NCI-H2107 treated with DMSO at 0.1 percent for 48 hours (cell line): ENCODE results near the gene OPCML.

Source experiments
- DNase-seq: peaks from one replicate; lab custom pipeline; 2025; ENCODE audit not compliant: unreplicated experiment; lab: John Stamatoyannopoulos, UW

The OPCML gene

DNA sequence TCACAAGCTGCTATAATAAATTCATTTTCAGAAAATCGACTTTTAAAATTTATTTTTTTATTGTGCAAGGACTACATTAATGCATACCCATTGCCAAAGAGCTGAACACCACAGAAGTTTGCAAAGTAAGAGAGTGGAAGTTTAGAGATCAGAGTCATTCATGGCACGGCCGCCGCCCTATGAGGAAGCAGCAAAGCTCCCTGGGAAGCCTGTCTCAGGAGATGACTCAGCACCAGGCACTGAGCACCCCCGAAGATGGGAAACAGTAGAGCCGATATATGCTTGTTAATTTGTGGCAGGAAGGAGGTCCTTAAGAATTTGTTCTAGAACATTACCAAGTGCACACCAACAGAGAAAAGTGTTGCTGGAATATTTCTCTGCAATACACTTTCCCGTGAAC is 693.7 kb downstream of the OPCML start:
- no peak for DNase-seq

DNA sequence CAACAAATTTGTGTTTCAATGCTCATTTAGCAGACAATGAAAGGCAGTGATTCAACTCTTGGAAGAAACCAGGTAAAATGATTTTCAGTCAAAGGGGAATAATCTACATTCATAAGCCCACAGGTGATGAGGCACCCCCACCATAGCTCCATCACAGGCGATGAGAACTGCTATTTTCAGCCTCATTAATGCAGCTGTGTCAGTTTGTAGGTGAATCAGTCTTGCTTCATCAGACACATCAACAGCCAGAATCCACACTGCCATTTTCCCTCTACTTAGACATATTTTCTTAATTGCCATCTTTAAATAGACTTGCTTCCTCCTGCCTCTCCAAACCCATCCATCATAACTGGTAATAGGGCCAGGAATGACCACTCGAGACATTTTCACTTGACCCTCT is 701.0 kb downstream of the OPCML start:
- no peak for DNase-seq

DNA sequence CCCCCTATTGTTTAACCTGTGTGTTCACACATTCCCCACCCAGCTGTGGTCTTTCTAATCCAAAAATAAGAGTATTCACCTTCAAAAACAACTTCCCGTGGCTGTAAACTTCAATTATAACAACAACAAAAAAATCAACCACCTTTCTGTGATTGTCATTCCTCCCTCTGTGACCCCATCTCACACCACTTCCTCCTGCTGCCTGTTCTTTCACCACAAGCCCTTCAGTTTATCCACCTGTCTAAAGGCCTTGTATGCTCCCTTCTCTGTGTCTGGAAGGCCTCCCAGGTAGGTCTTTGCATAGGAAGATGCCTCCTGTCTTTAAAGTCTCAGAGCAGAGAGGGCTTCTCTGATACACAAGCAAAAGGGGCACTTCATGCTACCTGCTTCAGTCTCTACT is 707.7 kb downstream of the OPCML start:
- no peak for DNase-seq

DNA sequence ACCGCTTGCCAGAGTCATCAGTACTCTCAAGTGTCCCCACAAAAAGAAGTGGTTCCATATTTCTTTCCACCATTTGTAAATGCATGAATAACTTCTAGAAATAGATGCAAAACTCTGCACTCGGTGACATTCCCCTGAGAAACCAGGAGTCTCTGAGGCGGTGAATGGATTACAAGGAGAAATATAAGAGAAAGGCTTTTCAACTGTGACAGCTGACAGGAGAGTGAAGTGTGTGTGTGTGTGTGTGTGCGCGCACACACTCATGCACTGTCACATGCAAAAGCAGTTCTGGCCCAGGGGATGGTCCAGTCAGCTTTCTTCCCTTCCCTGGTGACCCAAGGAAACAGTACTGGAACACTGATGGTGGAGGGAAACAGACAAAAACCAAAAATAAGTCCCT is 710.0 kb downstream of the OPCML start:
- DNase-seq: no peak

DNA sequence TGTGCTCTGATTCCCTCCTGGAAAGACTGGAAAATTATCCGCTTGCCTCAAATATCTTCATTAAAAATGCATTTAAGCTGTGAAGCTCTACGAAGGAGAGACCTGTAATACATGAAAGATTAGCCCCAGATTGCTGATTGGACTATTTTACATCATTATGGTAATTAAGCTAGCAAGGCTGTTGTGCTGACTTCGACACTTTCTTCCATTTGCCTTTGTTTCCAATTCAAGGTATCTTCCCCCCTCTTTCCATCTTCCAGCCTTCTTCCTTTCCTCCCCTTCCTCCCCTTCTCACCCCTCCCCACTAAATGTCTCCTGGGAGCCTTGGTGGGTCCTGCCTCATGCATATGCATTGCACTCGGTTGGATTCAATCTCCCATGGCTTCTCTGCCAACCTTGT is 710.8 kb downstream of the OPCML start:
- no peak for DNase-seq

DNA sequence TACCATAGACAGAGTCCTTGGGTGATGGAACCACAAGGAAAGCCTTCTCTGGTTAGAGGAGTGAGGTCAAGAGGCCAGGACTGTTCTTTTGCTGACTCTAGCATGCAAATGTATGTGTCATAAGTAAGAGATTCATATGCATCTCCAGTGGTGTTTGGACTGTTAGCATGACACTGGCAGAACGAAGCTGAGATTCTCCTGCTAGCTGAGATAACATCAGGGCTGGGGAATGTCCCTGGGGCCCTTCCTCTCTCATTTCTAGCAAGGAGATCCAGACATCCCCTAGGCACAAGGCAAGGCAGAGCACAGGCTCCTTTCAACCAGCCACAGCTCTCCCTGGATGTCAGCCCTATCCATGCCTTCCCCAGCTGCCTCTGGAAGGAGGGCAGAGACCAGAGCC is 711.3 kb downstream of the OPCML start:
- DNase-seq: no peak

DNA sequence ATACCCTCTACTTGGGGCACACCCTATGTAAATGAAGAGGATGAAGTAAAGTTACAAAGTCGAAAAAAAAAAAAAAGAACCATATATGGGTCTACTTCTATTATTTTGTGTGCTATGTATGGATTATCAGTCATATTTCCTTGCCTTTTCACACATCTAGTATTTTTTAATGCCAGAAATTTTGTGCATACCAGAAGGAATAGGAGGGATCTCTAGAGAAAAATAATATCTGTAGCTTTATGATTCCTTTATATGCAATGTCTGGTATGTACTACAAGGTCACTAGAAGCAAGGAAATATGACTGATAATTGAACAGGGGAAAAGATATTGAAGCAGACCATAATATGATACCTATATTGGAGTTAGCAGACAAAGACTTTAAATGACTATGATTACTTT is 713.4 kb downstream of the OPCML start:
- no peak for DNase-seq

DNA sequence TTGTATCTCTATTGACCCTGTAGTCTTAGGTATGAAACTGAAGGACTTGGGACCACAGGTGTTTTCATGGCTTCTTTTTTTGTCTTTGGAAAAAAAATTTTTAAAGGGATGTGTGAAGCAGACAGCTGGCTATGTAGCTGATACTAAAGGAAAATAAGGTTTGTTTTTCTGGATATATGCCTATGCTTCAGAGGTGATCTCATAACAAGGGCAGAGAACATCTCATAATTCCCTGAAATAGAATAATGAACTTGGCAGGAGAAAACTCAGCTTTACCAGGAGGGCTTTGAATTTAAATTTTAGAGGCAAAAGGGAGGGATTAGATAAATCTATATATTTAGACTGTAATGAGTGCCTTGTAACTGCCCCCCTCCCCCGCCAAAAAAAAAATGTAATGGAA is 714.9 kb downstream of the OPCML start:
- no peak for DNase-seq

DNA sequence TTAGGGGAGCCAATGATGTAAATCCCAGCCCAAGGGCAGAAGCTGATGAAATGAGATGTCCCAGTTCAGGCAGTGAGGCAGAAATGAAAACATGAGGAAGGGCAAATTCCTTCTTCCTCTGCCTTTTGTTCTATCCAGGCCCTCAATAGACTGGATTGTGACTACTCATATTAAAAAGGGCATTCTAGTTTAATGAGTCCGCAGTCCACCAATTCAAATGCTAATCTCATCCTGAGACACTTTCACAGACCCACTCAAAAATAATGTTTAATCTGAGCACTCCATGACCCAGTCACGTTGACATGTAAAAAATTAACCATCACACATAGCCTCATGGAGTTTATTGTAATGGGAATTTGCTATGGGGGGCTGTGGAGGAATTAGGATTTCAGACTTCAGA is 717.9 kb downstream of the OPCML start:
- no peak for DNase-seq

DNA sequence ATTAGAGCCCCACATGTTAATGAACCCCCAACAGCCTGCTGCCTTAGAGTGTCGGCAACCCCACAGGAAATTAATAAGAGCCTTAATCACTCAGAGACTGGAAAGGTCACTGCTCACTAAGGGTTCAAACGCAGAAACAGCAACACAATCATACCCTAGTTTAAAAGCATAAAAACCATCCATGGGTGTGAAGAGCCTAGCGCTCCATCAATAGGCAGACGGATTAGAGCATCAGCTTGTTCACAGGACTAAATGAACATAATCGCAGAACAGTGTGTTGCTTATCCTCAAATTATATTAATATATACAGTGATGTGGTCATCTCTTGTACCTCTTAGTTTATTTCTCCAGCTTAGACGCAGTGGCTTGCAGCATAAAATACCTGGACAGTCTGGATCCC is 720.7 kb downstream of the OPCML start:
- no peak for DNase-seq

DNA sequence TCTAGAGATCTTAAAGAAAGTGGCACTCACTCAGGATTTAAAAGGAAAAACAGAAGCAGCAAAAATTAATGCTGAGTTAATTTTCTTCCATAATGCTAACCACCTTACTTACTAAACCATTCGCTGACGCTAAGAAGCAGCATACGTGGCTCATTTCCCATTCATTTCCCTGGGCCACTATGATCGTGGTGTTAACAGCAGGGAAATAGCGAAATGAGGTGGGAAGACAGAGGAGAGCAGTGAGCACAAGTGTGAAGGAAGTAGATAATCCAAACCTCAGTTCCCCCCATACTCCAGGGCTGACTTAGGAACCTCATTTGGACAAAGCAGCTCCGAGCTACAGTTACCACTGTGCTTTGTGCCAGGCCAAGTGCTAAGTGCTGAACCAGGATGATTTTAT is 723.2 kb downstream of the OPCML start:
- no peak for DNase-seq

DNA sequence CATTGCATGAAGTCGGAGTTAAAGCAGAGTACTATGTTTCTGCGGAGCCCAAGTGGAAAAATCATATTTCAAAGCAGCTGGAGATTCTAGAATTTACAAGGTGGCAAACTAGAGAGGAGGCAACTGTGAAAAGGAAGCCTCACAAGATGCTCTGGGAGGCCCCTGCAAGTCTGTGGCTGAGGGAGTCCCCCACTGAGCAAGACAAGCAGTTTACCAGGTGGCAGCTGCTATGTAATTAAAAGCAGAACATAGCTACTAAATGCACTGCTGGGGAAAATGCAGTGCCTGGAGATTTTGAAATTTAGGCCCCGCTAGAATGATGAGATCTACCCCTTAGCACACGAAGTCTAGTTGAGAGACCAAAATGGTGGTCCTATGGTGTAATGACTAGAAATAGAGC is 728.0 kb downstream of the OPCML start:
- no peak for DNase-seq

DNA sequence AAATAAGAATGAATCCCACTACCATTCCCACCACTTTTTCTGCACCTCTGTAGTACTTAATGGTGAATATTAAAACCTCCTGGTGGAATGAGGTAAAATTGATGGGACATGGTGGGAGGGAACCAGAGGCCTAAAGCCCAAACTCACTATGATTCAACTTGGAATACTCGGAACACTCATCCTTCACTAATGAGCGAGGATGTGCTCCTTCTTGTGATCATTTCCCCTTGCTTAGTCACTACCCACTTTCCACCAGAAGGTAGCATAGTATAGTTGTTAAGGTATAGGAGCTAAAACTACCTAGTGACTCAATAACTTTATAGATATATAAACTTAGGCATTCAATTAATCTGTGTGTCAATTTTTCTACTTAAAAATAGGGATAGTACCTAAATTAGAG is 728.9 kb downstream of the OPCML start:
- no peak for DNase-seq

DNA sequence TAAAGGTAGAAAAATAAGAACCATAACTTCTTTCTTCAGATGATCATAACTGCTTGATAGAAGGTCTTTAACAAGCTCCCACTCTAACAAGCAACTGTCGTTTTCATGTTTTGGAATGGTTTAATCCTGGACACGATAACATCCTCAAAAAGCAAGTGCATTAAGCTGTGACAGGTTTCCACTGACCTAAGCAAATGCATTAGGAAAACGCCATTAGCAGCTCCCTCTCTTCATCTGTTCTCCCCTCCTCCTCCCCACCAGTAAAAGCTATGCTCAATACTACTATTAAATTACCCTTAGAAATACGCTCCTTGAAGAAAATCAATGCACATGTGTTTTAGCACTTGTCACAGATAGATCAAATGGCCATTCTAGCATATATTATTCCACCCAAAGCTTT is 729.4 kb downstream of the OPCML start:
- no peak for DNase-seq

DNA sequence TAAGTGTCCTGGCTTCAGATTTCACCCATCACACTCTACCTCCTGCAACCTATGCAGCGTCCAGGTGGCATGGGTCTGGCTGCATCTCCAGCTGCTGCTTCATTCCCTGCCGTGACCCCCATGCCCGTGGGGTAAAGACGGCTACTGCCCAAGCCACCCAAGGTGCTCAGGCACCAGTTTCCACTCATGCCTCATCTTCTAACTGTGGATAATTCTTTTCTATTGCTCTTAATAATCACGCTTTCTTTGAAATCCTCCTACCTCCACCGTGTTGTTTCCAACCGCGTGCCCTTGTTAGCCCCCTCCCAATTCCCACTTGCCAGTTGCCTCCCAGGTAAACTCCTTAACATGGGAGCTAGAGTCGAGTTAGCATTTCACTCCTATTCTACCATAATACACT is 738.5 kb downstream of the OPCML start:
- no peak for DNase-seq

DNA sequence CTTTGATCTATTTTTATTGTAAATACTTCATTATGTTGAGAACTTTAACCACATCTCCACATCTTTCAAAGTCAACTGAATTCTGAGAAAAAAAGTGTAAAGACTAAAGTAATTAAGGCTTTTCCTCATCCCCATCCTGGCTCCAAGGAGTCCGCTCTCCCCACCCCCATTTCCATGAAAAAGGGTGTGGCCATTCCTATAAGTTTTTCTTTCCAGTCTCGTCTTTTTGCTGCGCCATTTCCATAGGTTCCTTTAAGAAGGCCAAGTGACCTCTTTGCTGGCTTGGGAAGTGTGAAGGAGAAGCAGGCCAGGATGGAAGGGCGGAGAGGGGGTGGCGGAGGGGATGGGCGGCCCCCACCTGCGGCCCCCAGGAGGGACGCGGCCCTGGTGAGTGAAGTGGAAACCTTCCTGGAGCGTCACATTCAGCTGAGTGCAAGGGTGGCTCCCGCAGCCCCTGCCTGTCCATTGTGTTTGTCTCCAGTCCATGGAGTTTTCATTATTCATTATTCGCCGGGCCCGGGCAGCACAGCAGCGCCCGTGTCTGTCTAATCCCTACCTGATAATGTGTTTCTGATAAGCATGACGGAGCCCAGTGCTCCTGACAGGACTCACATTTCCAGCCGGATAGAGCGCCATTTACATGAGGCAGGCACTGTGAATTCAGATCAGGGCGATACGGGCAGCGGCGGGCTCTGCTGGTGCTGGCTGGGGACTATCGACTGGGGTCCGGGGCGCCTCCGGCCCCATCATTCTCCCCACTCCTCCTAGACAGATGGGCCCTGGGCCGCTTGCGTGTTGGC is 739.8 kb downstream of the OPCML start:
- no peak for DNase-seq

DNA sequence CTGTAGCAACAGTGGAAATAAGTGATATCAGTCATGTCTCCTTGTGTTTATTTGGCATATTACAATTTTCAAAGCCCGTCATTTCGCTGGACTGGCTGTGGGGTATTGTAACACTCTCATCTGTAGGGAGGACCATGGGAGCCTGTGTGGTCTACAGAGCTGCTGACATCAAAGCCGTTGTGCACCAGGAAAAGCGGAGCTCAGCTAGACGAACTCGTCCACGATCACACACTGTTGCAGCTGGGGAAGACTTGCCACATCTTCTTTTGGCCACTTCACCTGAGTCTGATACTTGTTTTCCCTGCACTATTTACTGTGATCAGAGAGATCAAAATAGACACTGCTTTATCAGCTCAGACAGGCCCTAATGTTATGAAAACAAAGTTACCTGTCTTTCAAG is 741.3 kb downstream of the OPCML start:
- no peak for DNase-seq

DNA sequence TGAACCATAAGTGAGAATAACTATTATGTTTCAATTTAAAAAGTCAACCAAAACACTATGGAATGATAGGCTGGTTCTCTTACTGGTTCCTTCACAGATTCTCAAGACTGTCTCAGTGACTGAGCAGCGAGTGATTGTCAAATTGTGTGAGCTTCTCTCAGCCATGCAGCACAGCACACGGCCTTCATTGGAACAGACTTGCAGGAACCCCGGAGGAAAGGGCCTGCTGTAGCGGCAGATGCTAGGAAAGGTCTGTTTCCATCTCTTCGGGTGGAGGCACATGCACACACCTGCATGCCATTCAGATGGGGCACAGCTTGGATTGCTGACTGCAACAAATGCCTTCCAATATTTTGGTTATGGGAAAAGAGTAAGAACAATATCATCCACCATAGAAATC is 741.8 kb downstream of the OPCML start:
- DNase-seq: no peak

DNA sequence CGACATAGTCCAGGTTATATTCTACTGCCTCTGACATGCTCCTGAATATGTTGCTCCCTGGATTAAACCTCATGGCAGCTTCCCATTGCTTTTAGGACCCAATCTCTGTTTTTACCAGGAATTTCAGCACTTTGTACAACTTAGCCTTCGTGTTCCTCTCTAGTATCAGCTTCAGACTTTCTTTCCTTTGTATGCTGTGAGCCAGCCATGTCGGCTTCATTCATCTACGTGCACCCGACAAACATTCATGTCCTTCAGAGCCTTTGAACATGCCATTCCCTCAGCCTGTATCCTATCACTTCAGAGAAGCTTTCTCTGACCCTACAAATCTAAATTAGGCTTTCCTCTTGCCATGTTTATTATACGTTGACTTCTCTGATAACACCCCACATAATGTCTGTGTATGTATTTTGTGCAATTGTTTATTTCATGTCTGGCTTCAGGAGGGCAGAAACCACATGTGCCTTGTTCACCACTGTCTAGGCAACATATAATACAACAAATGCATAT is 743.4 kb downstream of the OPCML start:
- no peak for DNase-seq

DNA sequence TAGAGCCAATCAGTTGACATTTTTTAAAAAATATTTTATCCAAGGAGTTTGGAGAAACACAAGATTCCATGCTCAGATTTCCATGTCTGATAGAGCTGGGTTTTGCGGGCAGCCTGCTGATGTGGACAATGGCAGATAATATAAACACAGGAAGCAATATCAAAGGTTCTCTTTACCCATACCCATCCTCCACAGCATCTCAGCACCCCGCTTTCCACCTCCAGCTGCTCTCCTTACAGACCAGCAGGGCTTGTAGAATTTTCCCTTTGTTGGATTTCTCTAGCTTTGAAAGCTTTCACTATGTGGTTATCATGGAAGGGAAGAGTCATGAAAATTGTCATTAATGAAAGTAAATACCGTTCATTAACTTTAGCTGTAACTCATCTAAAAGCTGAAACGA is 746.4 kb downstream of the OPCML start:
- no peak for DNase-seq

DNA sequence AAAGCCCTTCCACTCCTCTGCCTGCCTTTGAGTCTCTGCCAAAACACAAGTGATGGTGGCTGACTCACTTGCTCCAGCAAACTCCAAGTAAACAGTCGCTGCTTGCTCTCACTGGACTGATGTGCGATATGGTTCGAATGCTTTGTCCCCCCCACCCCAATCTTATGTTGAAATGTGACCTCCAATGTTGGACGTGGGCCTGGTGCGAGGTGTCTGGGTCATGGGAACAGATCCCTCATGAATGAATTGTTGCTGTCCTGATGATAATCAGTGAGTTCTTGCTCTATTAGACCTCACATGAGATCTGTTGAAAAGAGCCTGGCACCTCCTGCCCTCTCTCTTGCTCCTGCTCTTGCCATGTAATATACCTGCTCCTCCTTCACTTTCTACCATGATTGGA is 747.9 kb downstream of the OPCML start:
- no peak for DNase-seq

DNA sequence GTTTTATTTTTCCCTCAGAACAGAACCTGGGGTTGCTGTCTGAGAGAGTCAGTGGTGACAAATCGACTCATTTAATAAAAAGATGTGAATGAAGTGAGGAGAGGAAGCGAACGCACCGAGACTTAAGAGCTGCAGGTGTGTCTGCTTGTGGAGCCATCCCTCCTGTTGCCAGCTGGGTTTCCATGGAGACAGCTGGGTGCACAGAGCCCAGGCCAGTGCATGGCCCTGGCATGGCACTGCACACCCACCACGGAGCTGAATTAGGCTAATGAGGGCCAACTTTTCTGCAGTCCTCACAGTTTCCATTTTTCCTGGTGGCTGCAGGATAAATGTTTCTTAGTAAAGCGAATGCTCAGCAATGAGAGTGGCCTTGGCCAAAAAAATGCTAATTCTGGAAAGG is 750.2 kb downstream of the OPCML start:
- no peak for DNase-seq

DNA sequence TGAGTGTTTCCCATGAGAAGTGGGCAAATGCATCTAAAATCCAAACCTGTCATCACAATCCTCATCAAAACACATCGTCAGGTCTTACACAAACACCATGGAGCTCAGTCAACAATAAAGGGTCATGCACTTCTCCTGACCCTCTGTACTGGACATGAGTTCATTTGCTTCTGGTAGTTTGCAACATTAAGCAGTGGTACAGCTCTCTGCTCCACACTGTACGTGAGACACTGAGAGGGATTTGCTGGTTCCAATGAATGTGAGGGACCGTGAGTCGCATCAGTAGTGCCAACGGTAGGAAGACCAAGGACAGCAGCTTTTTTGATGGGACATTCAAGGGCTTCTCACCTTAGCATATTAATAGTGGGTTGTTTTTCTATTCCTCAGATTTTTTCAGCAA is 752.3 kb downstream of the OPCML start:
- DNase-seq: no peak
